Measurements from ENCODE around the gene PLXNB2. TPM values are rescaled to one million over a fixed set of nuclear protein-coding genes. Genes with fewer than 3 reads are reported as not detected.

PLXNB2 gene
- polyA plus RNA-seq, 10 donors: 60.5 to 100 (median 83.4) TPM

DNA sequence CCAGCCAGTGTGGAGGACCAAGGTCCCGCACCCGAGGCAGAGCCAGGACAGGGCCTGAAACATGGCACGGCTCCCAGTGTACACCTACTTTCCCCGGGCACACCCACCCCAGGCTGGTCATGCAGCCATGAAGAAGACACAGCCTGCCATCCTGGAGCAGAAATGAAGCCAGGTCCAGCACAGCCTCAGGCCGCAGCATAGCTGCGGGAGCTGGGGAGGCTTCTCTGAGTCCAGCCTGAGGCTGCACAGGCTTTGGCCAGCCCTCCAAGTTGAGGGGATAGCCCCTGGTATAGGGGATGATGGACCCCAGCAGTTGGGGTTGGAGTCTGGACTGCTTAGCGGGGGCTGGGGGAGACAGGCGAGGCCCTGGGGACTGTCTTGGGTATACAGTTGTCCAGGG, 53.5 kb downstream of the PLXNB2 start:
- no peak for DNase-seq

DNA sequence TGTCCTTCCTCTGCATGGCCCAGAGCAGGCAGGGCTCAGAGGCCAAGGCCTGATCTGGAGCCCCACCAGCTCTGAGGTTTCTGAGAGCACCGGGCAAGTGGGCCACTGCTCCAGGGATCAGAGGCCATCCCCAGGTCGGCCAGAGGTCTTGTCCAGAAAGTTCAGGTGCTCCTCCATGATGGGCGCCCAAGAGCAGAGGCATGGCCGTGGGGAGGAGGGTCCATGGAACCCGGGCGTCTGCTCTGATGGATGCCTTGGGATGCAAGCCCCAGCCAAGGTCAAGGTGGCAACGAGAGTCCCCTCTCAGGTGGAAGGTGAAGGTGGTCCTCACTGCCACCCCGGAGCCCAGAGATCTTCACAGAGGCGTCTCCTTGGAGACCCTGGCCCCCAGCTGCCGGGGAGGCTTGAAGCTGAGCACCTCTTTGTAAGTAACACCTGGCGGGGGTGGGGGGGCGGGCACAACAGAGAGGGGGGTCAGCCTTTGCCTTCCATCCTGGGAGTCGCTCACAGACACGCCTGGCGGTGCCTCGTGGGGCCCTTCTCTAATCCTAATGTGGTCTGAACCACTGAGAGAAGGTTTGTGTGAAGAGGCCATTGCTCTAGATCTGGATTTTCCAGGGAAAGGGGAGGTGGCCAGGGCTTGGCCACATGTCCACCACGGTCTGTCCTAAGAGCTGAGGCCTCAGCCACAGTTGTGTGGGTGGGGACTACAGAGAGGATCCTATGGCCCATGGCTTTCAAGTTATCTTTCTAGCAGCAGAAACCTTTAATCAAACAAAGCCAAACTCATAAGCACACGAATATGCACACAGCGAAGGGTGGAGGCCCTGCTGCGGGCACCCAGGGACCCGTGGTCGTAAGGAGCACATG, 54.2 kb downstream of the PLXNB2 start:
- DNase-seq: no peak

DNA sequence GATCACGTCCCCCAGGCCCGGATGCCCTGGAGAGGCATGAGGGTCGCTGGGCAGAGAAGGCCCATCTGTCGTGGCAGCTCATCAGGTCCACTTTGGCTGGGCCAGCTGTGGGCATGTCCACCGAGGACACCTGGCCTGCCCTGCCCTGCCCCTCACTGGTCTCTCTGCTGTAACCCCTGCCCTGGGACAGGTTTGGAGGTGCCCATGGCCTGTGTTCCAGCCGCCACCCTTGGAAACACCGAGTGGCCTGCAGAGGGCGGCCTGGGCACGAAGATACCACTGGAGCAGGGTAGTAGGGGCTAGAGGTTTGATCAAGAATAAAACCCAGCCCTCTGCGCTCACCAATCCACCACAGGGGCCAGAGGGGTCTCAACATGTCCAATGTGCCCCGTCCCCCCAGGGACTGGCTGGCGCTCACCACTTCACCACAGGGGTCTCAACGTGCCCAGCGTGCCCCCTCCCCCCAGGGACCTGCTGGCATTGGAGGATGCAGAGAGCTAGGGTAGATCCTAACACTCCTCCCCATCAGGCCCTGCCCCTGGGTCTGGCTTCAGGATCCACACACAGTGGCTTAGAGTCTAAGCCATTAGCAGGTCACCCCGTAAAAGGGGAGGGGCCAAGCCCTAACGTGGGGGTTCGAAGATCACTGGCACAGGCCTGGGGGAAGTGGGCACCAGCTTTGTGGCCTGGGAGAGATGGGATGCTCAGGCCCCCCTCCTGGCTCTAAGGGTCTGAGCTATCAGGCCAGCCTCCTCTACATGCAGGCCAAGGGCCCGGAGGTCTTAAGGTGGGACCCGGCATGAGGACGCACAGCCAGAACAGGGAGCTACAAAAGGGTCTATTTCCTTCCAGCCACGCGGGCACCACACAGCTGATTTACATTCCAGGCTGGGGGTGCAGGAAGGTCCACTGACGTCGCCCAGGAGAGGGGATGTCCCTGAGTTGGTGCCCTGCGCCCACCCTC, 55.1 kb downstream of the PLXNB2 start:
- peak in 1 of 3 donors; percentile 75 for DNase-seq

DNA sequence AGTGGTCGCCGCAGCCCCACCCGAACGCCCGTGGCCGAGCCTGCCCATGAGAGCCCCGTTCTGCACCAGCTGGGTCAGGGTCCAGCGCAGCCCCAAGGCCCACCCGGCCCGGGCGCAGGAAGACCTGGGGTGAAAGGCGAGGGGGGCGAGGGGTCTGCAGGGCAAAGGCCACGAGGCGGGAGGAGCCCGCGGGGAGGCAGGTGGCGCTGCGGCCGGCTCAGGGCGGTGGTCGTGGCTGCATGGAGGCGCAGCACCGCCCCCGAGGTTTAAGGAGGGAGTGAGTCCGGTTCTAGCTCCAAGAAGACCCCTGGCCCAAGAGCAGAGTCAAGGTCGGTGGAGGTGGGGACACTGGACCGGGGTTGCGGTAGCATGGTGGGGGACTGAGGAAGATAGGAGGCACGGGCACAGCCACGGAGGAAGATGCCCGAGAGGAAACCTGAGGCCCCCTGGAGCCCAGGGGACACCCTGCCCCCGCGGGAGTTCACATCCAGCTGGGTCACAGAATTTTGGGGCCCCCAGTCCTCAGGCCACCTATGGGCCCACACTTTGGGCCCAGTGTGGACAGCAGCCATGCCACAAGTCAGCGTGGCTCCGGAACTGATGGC, 55.9 kb downstream of the PLXNB2 start:
- DNase-seq: no peak

DNA sequence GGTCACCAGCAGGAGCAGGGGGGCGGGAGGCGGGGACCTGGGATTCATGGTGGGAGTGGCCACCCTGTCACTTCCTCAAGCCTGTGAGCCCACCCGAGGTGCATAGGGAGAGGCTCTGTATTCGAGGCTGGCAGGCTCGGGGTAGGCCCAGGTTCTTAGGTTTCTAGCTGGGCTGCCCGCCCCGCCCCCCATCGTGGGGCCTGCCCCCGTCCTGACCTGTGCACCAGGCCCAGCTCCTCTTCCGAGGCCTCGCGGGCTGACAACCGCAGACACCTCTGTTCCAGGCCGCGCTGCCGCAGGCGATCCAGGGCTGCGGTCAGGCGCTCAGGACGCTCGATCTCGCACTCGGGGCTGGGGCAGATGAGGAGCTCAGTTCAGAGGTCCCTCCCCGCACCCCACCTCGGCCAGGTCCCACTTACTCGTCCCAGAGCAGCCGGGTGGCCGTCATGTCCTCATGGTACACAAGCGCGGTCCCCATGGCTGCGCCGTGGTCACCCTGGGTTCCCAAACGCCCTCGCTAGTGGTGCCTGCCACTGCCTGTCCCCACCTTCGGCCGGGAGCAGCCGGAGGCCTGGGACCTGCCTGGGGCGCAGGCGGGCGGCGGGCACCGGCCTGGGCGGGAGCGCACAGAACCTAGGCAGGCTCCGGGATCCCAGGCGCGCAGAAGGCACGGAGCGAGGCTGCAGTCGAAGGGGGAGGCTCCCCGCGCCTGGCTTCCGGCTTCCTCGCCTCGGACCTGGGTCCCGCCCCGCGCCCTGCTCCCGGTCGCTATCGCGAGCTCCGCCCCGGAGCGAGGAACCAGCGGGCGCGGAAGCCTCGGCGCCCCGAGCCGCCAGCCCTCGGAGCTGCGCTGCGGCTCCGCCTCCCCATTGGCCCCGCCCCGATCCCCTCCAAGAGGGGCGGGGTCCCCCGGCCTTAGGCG, 56.6 kb downstream of the PLXNB2 start, which contains the start of gene HDAC10:
Gene HDAC10, minus strand, starts transcription at position 711 of the 922 bp plus-strand sequence. Its CDS starts 233 bp downstream, at position 478.
- DNase-seq: peak; percentile 67 to 88 (median 82)

DNA sequence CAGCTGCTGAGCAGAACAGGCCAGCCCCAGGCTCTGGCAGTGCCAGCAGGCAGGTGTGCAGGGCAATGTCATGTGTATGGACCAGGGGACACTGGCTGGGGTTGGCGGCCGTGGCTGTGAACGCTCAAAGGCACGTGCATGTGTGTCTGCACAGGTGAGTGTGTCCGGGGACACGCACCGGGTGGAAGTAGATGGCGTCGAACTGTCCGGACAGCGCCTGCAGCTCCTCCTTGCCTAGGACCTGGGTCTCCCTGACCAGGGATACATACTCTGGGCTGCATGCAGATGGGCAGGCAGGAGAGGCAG, 57.2 kb downstream of the PLXNB2 start:
- DNase-seq: no peak

DNA sequence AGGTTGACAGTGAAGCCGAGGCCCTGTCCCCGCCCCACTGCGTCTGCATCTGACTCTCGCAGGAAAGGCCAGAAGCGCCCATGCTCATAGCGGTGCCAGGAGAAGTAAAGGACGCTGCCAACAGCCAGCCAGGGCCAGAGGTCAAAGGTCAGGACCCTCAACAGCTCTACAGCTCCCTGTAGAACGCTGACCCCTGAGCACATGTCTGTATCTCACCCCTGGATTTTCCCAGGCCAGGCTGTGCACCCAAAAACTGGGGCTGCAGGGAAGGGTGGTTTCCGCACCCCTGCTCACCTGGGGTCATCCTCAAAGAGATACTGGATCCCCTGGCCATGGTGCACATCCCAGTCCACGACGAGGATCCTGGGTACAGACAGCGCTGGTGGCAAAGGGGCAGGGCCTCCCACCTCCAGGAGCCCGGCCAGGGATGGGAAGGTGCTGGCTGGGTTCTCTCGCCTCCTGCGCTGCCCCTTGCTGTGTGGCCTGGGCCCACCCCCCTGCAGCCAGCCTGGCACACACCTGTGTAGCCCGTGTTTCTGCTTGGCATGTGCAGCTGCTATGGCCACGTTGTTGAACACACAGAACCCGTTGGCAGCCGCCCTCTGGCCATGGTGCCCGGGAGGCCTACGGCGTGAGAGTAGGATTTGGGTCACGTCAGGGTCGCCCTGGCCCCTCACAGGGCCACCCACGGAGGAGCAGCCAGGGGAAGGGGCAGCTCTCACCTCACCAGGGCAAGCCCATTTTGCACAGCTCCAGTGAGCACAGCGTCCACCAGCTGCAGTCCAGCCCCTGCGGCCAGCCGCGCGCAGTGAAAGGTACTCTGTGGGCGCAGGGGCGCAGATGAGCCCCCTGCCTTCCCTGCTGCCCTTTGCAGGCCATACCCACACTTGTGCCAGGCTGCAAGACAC, 57.9 kb downstream of the PLXNB2 start:
- no peak for DNase-seq

DNA sequence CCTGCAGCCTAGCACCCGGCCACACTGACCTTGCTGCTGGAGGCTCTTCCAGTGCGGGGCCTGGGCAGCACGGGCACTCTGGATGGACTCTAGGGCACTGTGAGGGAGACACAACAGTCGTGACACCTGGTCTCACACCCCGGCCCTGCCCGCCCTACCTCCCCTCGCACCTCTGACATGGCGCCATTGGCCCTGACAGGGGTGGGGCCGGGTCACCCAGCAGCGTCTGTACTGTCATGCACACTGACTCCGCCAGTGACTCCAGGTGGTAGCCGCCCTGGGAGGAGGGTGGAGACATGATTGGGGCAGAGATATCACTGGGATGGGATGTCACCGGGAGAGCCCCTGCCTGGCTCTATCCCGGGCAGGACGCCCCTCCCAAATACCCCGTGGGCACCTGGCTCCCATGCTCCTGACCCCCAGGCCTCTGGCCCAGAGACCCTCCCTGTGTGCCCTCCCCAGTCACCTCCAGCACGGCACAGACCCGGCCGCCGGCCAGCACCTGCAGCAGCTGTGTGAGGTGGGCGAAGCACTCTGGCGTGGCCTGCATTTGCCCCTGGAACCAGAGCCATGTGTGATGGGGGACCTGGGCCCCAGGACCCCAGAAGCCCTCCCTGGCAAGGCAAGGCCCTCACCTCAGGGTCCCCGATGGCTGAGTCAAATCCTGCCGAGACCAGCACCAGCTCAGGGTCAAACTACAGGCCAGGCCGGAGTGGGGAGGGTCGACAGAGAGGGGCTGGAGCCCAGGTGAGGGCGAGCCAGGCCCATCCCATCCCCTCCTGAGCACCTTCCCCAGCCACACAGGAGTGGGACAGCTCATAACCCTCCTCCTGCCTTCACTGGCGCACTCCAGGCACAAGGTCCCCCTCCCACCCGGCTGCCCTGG, 59.0 kb downstream of the PLXNB2 start:
- no peak for DNase-seq

DNA sequence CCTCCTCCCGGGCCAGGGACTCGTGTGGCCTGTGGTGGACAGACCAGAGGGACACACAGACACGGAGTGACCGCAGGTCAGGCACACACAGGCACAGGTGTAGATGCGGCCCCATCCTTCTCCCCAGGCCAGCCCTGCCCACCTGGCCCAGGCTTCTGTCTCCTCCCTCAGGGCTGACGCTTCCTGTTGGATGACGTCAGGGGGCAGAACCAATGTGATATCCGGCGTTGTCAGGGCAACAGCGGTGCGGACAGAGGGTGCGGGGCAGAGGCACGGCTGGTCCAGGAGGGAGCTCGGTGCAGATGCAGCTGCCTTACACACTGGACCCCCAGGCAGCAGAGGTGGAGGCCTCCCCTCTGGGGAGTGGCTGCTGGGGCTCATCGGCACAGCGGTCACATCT, 59.7 kb downstream of the PLXNB2 start:
- DNase-seq: peak in 1 of 3 donors; percentile 55

DNA sequence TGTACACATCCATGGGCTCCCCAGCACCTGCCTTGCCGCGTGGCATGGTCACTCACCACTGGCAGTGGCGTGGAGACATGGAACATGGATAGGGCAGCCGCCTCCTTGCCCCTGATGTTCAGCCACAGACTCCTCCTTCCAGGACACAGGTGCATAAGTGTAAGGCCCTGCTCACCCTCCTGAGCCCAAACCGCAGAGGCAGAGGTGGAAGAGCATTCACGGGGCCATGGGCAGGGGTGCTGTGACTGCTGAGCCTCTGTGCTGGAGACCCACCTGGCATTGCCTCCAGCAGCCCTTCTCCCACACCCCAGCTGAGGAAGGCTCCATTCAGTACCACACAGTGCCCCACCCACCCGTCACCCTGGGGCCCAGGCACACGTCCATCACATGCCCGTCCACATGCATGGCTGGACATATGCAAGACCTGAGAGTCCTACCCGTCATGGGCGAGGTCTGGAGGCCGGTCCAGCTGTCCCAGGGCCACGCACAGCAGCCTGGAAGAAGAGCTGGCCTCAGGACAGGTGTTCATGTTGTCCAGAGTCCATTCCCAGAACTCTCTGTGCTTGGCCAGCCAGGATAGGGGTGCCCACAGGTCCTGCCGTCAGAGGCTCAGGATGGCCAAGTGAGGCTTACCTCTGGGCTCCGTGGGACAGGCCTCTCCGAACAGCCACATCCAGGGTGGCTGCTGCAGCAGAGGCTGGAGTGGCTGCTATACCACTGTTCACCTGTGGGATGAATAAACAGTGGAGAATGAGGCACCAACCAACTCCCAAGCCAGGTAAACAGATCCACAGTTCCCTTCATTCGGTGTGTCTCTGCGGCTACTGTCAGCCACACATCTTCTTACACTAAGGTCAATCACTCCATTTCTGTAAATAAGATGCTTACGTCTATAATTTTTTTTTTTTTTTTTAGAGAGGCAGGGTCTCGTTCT, 60.9 kb downstream of the PLXNB2 start:
- no peak for DNase-seq

DNA sequence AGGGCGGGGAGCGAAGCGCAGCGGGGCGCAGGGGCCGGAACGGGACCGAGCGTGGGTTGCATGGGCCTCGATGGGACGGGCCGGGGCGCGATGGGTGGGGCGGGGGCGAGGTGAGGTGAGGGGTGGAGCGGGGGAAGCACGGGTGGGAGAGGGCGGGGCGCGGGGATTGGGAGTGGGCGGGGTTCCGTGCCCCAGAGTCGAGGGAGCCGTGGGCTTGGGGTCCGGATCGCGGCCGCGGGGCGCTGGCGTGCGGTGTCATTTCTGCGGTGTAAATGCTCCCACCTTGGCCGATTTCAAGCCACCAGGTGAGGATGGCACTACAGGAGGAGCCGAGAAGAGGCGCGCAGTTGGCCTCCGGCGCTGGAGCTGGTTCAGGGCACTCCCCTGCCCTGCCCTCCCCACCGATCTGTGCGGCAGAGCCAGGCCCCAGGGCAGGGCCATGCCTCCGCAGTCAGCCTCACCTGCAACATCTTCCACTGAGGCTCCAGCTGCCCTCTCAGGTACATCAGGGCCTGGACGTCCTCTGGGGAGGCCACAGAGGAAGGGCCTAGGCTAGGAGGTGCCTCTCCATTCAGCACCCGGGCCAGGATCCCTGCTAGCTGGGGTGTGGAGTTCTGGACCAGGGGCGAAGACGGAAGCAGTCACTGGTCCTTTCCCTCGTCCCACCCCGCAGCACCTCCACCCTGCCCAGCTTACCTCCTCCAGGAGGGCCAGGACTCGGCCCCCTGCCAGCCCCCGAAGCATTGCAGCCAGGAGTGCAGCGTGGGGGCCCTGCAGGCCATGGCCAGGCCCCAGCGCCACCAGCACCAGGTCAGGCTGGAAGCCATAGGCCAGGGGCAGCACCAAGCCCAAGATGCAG, 62.0 kb downstream of the PLXNB2 start:
- DNase-seq: no peak

DNA sequence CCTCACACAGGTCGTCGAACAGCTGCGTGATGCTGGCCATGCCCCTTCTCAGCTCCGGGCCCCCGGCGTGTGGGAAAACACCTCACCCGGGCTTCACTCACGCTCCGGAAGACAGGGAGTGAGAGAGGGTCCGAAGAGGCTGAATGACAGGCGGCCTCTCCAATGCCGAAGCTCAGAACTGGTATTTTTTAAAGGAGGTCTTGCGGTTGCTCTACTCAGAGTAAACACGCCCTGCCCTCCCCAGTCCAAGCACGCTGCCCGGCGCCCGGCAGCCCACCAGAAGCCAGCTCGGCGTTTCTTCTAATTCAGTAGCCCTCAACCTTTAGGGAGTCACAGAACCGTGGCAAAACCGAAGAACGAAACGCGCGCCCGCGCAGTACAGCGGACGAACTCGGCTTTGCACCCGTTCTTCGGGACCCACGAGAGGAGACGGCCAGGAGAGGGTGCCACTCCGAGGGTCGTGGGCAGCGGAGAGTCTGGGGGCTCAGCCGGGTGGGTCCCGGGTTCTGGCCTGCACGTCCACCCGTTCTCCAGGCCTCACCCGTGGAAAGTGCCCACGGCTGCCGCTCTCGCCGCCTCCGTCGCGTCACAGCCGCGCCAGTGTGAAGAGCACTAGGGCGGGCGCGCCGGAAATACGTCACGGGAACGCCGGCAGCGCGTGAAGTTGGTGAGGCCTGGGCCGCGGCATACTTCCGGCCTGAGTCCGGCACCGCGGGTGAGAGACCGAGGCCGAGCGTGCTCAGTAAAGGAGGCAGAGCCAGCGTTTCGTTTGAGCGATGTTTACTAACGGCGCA, 62.8 kb downstream of the PLXNB2 start, which contains the start of gene TUBGCP6:
Gene TUBGCP6, minus strand, starts transcription at position 604 of the 794 bp plus-strand sequence. Its CDS starts 564 bp downstream, at position 40.
- peak; percentile 93 to 98 (median 95) for DNase-seq

DNA sequence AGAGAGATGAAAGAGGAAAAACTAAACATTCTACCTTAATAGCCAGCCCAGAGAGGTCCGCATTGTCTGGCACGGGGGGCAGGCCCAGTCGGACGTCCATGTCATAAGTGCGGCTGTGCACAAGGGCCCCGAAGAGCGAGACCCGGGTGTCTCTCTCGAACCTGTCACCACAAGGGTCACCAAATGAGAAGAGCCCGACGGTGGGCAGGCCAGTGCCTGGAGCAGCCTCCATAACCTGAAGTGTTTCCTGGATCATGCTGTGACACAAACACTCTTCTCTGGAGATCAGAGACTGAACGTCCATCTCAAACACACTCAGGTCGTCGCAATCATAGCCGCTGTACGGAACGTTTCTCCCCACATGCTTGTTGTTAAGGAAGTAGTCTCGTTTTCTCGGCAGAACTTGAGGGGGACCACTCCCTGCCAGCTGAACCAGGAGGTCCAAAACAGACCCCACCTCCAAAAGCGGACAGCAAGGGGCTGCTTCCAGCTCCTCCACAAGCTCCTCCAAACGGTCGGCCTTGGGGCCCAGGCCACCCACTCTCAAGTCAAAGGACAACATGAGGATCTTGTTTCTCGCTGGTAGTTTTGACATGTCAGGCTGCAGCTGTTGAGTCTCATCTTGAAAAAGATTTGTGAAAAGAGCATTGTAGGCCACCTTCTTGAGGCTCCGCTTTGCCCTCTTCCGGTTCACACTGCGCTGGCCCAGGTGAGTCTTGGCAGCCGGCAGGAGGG, 63.6 kb downstream of the PLXNB2 start:
- DNase-seq: no peak

DNA sequence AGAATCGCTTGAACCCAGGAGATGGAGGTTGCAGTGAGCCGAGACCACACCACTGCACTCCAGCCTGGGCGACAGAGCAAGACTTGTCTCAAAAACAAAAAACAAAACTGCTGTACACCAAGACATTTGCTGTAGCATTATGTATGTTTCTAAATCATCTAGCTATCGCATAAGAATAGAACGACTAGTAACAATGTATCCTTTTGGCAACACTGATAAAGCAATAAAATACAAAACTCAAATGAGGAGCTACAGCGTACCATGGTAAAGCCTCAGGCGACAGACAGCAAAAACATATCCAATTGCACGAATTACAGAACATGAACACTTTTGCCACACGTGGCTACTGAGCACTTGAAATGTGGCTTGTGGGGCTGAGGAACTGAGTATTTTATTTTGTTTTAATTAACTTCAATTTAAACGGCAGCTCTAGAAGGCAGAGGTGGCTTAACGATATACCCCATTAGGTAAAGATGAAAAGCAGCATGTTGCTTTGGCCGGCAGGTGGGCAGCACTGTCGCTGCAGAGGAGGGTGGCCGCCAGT, 65.0 kb downstream of the PLXNB2 start:
- no peak for DNase-seq

DNA sequence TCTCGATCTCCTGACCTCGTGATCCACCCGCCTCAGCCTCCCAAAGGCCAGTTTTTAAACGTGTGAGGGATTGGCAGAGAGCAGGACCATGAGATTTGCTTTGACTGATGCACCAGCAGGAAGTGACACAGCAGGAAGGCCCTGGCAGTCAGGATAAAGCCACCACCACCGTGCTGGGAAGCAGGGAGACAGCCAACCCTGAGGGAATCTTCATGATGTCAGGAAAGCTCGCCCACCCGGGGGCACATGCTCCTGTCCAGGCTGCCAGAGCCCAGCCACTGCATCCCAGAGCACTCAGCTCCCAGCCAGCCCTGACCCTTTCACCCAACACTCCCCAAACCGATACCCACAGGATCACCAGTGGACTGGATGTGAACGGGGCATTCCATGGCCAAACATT, 68.7 kb downstream of the PLXNB2 start:
- no peak for DNase-seq
